HepG2 (cell line): ENCODE measurements around the gene SRSF10. TPM values are rescaled to one million over a fixed set of nuclear protein-coding genes. Genes with fewer than 3 reads are reported as not detected.

Experiments used
- ATF7-NPFF ChIP-seq: sonication (generic); formaldehyde crosslinking; IDR thresholded peaks from 2 replicates; pipeline ENCODE4 v1.8.1; 2023; ENCODE audit warnings: mild to moderate bottlenecking, low read depth, missing genetic modification reagents, moderate library complexity
- GMEB2 ChIP-seq: IDR thresholded peaks from 2 replicates; pipeline ENCODE4 v1.6.1; 2016; ENCODE audit warnings: missing biosample characterization, missing genetic modification reagents, low read depth
- JARID2 ChIP-seq: sonication (generic); formaldehyde crosslinking; IDR thresholded peaks from 2 replicates; pipeline ENCODE4 v1.8.1; 2023; ENCODE audit warnings: missing genetic modification reagents, inconsistent platforms; ENCODE audit not compliant: insufficient replicate concordance
- MIER3 ChIP-seq: IDR thresholded peaks from 2 replicates; pipeline ENCODE4 v1.6.1; 2016; ENCODE audit warnings: missing compliant biosample characterization, borderline replicate concordance
- MLX ChIP-seq: IDR thresholded peaks from 2 replicates; pipeline ENCODE4 v1.6.1; 2016
- MTERF4 ChIP-seq: sonication (generic); formaldehyde crosslinking; IDR thresholded peaks from 2 replicates; pipeline ENCODE4 v1.8.0; 2023; ENCODE audit warnings: mild to moderate bottlenecking, missing genetic modification reagents
- POGZ ChIP-seq: sonication (generic); formaldehyde crosslinking; IDR thresholded peaks from 2 replicates; pipeline ENCODE4 v1.4.0; 2020; ENCODE audit warnings: mild to moderate bottlenecking, missing genetic modification reagents
- RBM22 ChIP-seq: fragments of 200-400 bp; formaldehyde crosslinking; optimal IDR thresholded peaks from 2 replicates; pipeline ENCODE3; 2017; ENCODE audit warnings: mild to moderate bottlenecking, low read length, moderate library complexity
- SSRP1 ChIP-seq: IDR thresholded peaks from 2 replicates; pipeline ENCODE4 v1.6.1; 2016; ENCODE audit warnings: control low read depth
- STAG1 ChIP-seq: sonication (generic); formaldehyde crosslinking; IDR thresholded peaks from 2 replicates; pipeline ENCODE4 v1.4.0; 2020; ENCODE audit warnings: missing genetic modification reagents
- ZBTB39 ChIP-seq: sonication (generic); formaldehyde crosslinking; IDR thresholded peaks from 2 replicates; pipeline ENCODE4 v1.5.0; 2020; ENCODE audit warnings: missing genetic modification reagents
- ZNF574 ChIP-seq: sonication (generic); formaldehyde crosslinking; IDR thresholded peaks from 2 replicates; pipeline ENCODE4 v1.4.0; 2020; ENCODE audit warnings: missing genetic modification reagents
- ZNF607 ChIP-seq: sonication (generic); formaldehyde crosslinking; IDR thresholded peaks from 2 replicates; pipeline ENCODE4 v1.5.1; 2020; ENCODE audit warnings: missing genetic modification reagents, mild to moderate bottlenecking, borderline replicate concordance
- ZNF781 ChIP-seq: sonication (generic); formaldehyde crosslinking; IDR thresholded peaks from 2 replicates; pipeline ENCODE4 v1.5.1; 2020; ENCODE audit warnings: borderline replicate concordance, mild to moderate bottlenecking, missing genetic modification reagents; ENCODE audit errors: not compliant biosample characterization
- ZNF782 ChIP-seq: sonication (generic); formaldehyde crosslinking; IDR thresholded peaks from 2 replicates; pipeline ENCODE4 v1.4.0; 2020; ENCODE audit warnings: missing genetic modification reagents, mild to moderate bottlenecking, borderline replicate concordance
- polyA plus RNA-seq, 8 experiments: library from polyadenylated mRNA; depleted of rRNA in 3 of 8; stranded (reverse) in 7 of 8; unstranded in 1 of 8; fragments of >200 nt; fragmentation: Illumina TruSeq in 4 of 8; extraction: Trizol in 4 of 8; gene quantifications; 2 replicates each; pipeline versions ENCODE4 v1.2.1 to v1.2.3, GENCODE V29; 2011 to 2016; ENCODE audit warnings: low read depth in 4 of 8, missing spikeins in 1 of 8, mixed read lengths in 1 of 8; ENCODE audit not compliant: insufficient read depth in 1 of 8
- total RNA-seq, 5 experiments: library from RNA; depleted of rRNA; stranded (reverse); fragments of >200 nt; fragmentation: Illumina TruSeq; extraction: Trizol; gene quantifications; 2 replicates each; pipeline ENCODE4 v1.2.3, GENCODE V29; 2016; ENCODE audit warnings: low read depth in 1 of 5
- TF ChIP-seq, protein P1 (sequence below): sonication (generic); formaldehyde crosslinking; IDR thresholded peaks from 2 replicates; pipeline ENCODE4 v1.8.0; 2022; ENCODE audit warnings: mild to moderate bottlenecking, missing genetic modification reagents, borderline replicate concordance

Gene SRSF10
- total and polyA plus RNA-seq, 2 of the 13 experiments (the other 11 are each of a cell fraction or from before 2014, with no cell fraction given): 126 to 186 TPM

- TF ChIP-seq MTERF4 (CRISPR knock-in tag) (no peak), ZBTB39 (CRISPR knock-in tag) (no peak), STAG1 (peak; percentile 9; the same call in 1 of the 2 replicates), ZNF607 (no peak), MIER3 (CRISPR knock-in tag) (peak; percentile 90), MLX (CRISPR knock-in tag) (peak; percentile 85), ATF7-NPFF (CRISPR knock-in tag) (no peak), JARID2 (CRISPR knock-in tag) (no peak), ZNF782 (CRISPR knock-in tag) (no peak), SSRP1 (peak; percentile 75; the same call in 1 of the 2 replicates), POGZ (CRISPR knock-in tag) (peak; percentile 57; the same call in 1 of the 2 replicates), GMEB2 (CRISPR knock-in tag) (no peak), ZNF574 (CRISPR knock-in tag) (peak; percentile 37; the same call in 1 of the 2 replicates), ZNF781 (CRISPR knock-in tag) (no peak), RBM22 (no peak)
- TF ChIP-seq, protein P1, sequence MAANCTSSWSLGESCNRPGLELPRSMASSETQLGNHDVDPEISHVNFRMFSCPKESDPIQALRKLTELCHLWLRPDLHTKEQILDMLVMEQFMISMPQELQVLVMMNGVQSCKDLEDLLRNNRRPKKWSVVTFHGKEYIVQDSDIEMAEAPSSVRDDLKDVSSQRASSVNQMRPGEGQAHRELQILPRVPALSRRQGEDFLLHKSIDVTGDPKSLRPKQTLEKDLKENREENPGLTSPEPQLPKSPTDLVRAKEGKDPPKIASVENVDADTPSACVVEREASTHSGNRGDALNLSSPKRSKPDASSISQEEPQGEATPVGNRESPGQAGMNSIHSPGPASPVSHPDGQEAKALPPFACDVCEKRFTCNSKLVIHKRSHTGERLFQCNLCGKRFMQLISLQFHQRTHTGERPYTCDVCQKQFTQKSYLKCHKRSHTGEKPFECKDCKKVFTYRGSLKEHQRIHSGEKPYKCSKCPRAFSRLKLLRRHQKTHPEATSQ (CRISPR knock-in tag): no peak; the same call in 1 of the 2 replicates
Measured at GRCh38 chr1:24021403-24022266, 41.5 kb upstream of the SRSF10 start (continued).
